ENCODE measurements around the gene KANK3. TPM values are rescaled to one million over a fixed set of nuclear protein-coding genes. Genes with fewer than 3 reads are reported as not detected.
A peak's percentile ranks its signal among the peaks of the same experiment; 100 is the strongest.

Gene KANK3
- total and polyA plus RNA-seq, 9 of the 15 experiments (the other 6 are each of a cell fraction or from before 2014, with no cell fraction given), result 0.03 to 0.40 (median 0.08) TPM; not detected in 6

GRCh38 chr19:8386990-8387389, 43.9 kb upstream of the KANK3 start (continued):
- TF ChIP-seq E2F4 (CRISPR knock-in tag; IDR thresholded peaks at IDR 0.05; ENCODE audit: low read depth) (no peak), THRA (IDR thresholded peaks at IDR 0.05) (no peak), SAP30 (IDR thresholded peaks at IDR 0.05; ENCODE audit: borderline replicate concordance, insufficient read depth, low read depth, low read length, poor library complexity, severe bottlenecking) (no peak), DMBX1 (CRISPR knock-in tag; IDR thresholded peaks at IDR 0.05; ENCODE audit: borderline replicate concordance) (peak; percentile 93), ADNP (tag; IDR thresholded peaks at IDR 0.05) (no peak), FOXK2 (conservative IDR thresholded peaks at IDR 0.05 in 1 of 2, IDR thresholded peaks at IDR 0.05 in 1 of 2; ENCODE audit: low read depth in 2 of 2) (no peak), ZNF668 (CRISPR knock-in tag; IDR thresholded peaks at IDR 0.05) (0 out of 2 replicates have a peak, but pooled peaks have one; percentile 45), PRMT5 (CRISPR knock-in tag; IDR thresholded peaks at IDR 0.05) (no peak), RBM39 (optimal IDR thresholded peaks at IDR 0.05; ENCODE audit: low read depth, low read length) (no peak), GTF2A2 (tag; IDR thresholded peaks at IDR 0.05) (peak; percentile 80), ZNF518B (CRISPR knock-in tag; IDR thresholded peaks at IDR 0.05) (no peak), GTF3C2 (IDR thresholded peaks at IDR 0.05; ENCODE audit: borderline replicate concordance, extremely low read depth, insufficient read length) (no peak), EGR1 (conservative IDR thresholded peaks at IDR 0.05) (no peak)

Data from K562 (cell line).